Measurements from ENCODE around the gene GNB3.

GNB3 gene

GRCh38 chr12:6824085-6824775, 16.5 kb upstream of the GNB3 start:
- no peak for DNase-seq

GRCh38 chr12:6824901-6825381, 15.8 kb upstream of the GNB3 start:
- DNase-seq = no peak

- peak; percentile 89 for DNase-seq
These were observed 15.2 kb upstream of the GNB3 start for GRCh38 chr12:6825398-6826124.

- DNase-seq = no peak
These were observed 14.5 kb upstream of the GNB3 start for GRCh38 chr12:6826125-6826733.

- DNase-seq = no peak
These were observed 13.8 kb upstream of the GNB3 start for GRCh38 chr12:6826734-6827436.

GRCh38 chr12:6827437-6827911, 13.3 kb upstream of the GNB3 start:
- peak; percentile 37 for DNase-seq

- DNase-seq = peak; percentile 49
These were observed 12.5 kb upstream of the GNB3 start, which contains the start of gene P3H3 for GRCh38 chr12:6827982-6828780. P3H3 (plus strand) TSS chr12:6828407; CDS start chr12:6828441, 34 bp downstream.

- no peak for DNase-seq
These were observed 11.8 kb upstream of the GNB3 start for GRCh38 chr12:6828781-6829535.

- no peak for DNase-seq
These were observed 11.0 kb upstream of the GNB3 start for GRCh38 chr12:6829536-6830220.

GRCh38 chr12:6830286-6830890, 10.3 kb upstream of the GNB3 start:
- no peak for DNase-seq

- no peak for DNase-seq
These were observed 9.7 kb upstream of the GNB3 start for GRCh38 chr12:6830999-6831398.

GRCh38 chr12:6831450-6831995, 9.2 kb upstream of the GNB3 start:
- no peak for DNase-seq

- no peak for DNase-seq
These were observed 8.6 kb upstream of the GNB3 start for GRCh38 chr12:6832125-6832524.

- no peak for DNase-seq
These were observed 7.4 kb upstream of the GNB3 start for GRCh38 chr12:6833189-6833890.

- DNase-seq = no peak
These were observed 6.5 kb upstream of the GNB3 start for GRCh38 chr12:6834254-6834653.

GRCh38 chr12:6834873-6835272, 5.9 kb upstream of the GNB3 start:
- DNase-seq = no peak

GRCh38 chr12:6836851-6837250, 3.9 kb upstream of the GNB3 start:
- DNase-seq = no peak

- no peak for DNase-seq
These were observed 3.2 kb upstream of the GNB3 start for GRCh38 chr12:6837370-6838060.

GRCh38 chr12:6838854-6839253, 1.9 kb upstream of the GNB3 start:
- no peak for DNase-seq

Measured in midbrain (tissue), 1 donor.